Skeletal muscle tissue (tissue), 4 donors: ENCODE measurements around the gene THAP7. TPM values are rescaled to one million over a fixed set of nuclear protein-coding genes. Genes with fewer than 3 reads are reported as not detected.

Source experiments
- H3K27ac ChIP-seq: one replicate; pipeline ENCODE4 v1.7.0; 2013; ENCODE audit warnings: mild to moderate bottlenecking, low read depth, low read length, inconsistent platforms
- H3K27me3 ChIP-seq, 3 donors: one replicate each; pipeline ENCODE4 v1.7.0; 2013; ENCODE audit warnings: low read length in 3 of 3; ENCODE audit not compliant: control insufficient read depth in 3 of 3, insufficient read depth in 3 of 3
- H3K36me3 ChIP-seq, 3 donors: one replicate each; pipeline ENCODE4 v1.7.0; 2013; ENCODE audit warnings: low read length in 3 of 3; ENCODE audit not compliant: control insufficient read depth in 3 of 3, insufficient read depth in 3 of 3
- H3K4me1 ChIP-seq, 3 donors: one replicate each; pipeline ENCODE4 v1.7.0; 2013; ENCODE audit warnings: low read length in 3 of 3, mild to moderate bottlenecking in 3 of 3; ENCODE audit not compliant: control insufficient read depth in 3 of 3, insufficient read depth in 3 of 3
- H3K4me3 ChIP-seq, 3 donors: one replicate each; pipeline ENCODE4 v1.7.0; 2013; ENCODE audit warnings: low read length in 3 of 3
- H3K9ac ChIP-seq, 3 donors: one replicate each; pipeline ENCODE4 v1.7.0; 2013; ENCODE audit warnings: low read length in 3 of 3, mild to moderate bottlenecking in 3 of 3, moderate library complexity in 2 of 3, low read depth in 1 of 3
- H3K9me3 ChIP-seq, 3 donors: one replicate each; pipeline ENCODE4 v1.7.0; 2013; ENCODE audit warnings: low read length in 3 of 3; ENCODE audit not compliant: control insufficient read depth in 3 of 3
- total RNA-seq: library from RNA; depleted of rRNA; stranded (reverse); fragments of >200 nt; gene quantifications from one replicate; pipeline ENCODE4 v1.2.3, GENCODE V29; 2014
- donor health status: Osteomylitis.

THAP7 gene
- total RNA-seq, 1 donor from 2014 or later: 15.7 TPM

- Histone ChIP-seq H3K27me3 (peaks cover 21 to 34% (median 28%) of the 10 kb centered on the region in 3 donors), H3K9ac (no peak overlapping the region), H3K27ac (no peak overlapping the region), H3K4me1 (peaks cover 0 to 5% (median 3%) of the 10 kb centered on the region in 3 donors), H3K9me3 (no peaks in the 10 kb centered on the region), H3K36me3 (no peaks in the 10 kb centered on the region), H3K4me3 (no peak overlapping the region)
Observed at GRCh38 chr22:20963201-20964052, 38.5 kb downstream of the THAP7 start.

DNA sequence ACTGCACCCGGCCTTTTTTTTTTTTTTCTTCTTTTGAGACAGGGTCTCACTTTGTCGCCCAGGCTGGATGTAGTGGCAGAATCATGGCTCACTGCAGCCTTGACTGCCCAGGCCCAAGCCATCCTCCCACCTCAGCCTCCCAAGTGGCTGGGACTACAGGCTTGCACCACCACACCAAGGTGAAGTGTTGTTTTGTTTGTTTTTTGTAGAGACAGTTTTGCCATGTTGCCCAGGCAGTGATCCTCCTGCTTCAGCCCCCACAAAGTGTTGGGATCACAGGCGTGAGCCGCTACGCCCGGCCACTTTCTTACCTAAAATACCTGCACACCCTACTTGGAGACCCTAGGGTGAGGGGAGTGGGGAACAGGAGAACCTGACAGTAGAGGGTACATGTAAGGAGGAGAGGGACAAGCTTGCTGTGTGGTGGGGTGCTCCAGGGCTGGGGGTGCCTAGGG is 39.4 kb downstream of the THAP7 start:
- Histone ChIP-seq H3K4me3 (no peak overlapping the region), H3K9ac (no peak overlapping the region), H3K9me3 (no peaks in the 10 kb centered on the region), H3K27me3 (peaks cover 21 to 34% (median 28%) of the 10 kb centered on the region in 3 donors), H3K36me3 (no peaks in the 10 kb centered on the region), H3K4me1 (peaks cover 6 to 8% (median 7%) of the 10 kb centered on the region in 3 donors), H3K27ac (no peak overlapping the region)

GRCh38 chr22:20960609-20961008 is 41.3 kb downstream of the THAP7 start:
- Histone ChIP-seq H3K36me3 (no peaks in the 10 kb centered on the region), H3K27me3 (peaks cover 24 to 32% (median 27%) of the 10 kb centered on the region in 3 donors), H3K9me3 (no peaks in the 10 kb centered on the region), H3K4me3 (no peak overlapping the region), H3K9ac (no peak overlapping the region), H3K27ac (no peak overlapping the region), H3K4me1 (peaks cover 20 to 26% (median 22%) of the 10 kb centered on the region in 3 donors)

DNA sequence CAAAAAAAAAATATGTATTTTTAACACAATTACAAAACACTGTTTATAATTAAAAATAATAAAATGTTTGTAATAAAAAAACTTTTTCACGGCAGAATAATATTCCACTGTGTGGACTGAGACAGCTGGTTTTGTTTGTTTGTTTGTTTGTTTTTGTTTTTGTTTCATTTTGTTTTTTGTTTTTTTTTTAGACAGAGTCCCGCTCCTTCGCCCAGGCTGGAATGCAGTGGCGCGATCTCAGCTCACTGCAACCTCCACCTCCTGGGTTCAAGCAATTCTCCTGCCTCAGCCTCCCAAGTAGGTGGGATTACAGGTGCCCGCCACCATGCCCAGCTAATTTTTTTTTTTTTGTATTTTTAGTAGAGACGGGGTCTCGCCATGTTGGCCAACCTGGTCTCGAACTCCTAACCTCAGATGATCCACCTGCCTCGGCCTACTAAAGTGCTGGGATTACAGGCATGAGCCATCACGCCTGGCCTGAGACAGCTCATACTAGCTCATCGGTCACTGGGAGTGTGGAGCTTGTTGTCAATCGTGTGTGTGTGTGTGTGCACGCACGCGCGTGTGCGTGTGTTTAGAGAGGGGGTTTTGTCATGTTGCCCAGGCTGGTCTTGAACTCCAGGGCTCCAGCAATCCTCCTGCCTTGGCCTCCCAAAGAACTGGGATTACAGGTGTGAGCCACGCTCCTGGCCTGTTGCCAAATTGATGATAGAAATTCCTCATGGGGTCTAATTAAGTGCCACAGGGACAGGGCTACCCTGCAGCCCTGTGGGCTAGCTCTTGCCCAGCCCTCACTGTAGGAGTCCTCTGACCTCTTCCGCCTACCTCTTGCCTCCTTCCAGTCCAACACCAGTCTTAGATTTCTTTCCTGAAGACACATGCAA is 42.1 kb downstream of the THAP7 start:
- Histone ChIP-seq H3K36me3 (no peaks in the 10 kb centered on the region), H3K9ac (no peak overlapping the region), H3K9me3 (no peaks in the 10 kb centered on the region), H3K4me3 (no peak overlapping the region), H3K27me3 (peaks cover 23 to 27% (median 24%) of the 10 kb centered on the region in 3 donors), H3K27ac (no peak overlapping the region), H3K4me1 (peaks cover 20 to 26% (median 20%) of the 10 kb centered on the region in 3 donors)

GRCh38 chr22:20957683-20958431 is 44.1 kb downstream of the THAP7 start:
- Histone ChIP-seq H3K4me3 (peak overlapping the region; percentile 62 to 82 (median 68)), H3K27me3 (peaks cover 6 to 8% (median 7%) of the 10 kb centered on the region in 3 donors), H3K9me3 (no peaks in the 10 kb centered on the region), H3K36me3 (peaks cover 0 to 7% (median 5%) of the 10 kb centered on the region in 3 donors), H3K4me1 (peaks cover 17 to 31% (median 23%) of the 10 kb centered on the region in 3 donors), H3K9ac (peak overlapping the region; percentile 51 to 77 (median 56)), H3K27ac (no peak overlapping the region)

DNA sequence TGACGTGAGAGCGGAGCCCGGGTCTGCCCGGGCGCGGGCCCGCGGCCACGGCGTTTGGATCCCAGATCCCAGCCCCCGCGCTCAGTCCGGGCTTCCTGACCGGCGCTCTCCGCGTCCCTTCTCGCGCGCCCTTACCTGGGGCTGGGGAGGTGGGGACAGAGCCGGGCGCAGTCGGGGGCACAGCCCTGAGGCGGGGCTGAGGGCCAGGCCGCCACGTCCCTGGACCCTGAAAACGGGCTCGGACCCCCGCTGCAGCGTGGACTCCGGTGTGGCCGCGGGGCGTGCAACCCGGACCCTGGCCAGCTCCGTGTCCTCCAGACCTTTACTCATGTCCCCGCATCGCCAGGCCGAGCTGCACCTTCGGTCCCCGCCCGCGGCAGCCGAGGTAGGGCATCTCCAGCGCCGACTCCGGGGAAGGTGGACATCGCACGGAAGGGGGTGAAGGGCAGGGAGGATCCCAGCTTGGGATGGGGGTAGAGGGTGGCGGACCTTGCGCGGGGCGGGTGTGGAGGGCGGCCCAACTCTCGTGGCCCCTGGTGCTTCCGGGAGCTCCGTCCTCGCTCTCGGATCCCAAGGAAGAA is 44.7 kb downstream of the THAP7 start:
- Histone ChIP-seq H3K4me3 (peak overlapping the region; percentile 62 to 82 (median 68)), H3K36me3 (peaks cover 0 to 10% (median 7%) of the 10 kb centered on the region in 3 donors), H3K9me3 (no peaks in the 10 kb centered on the region), H3K9ac (peak overlapping the region; percentile 51 to 77 (median 56)), H3K27ac (no peak overlapping the region), H3K27me3 (peaks cover 2 to 3% (median 3%) of the 10 kb centered on the region in 3 donors), H3K4me1 (peaks cover 17 to 37% (median 26%) of the 10 kb centered on the region in 3 donors)

- Histone ChIP-seq H3K9ac (peak overlapping the region; percentile 51 to 77 (median 56)), H3K27ac (no peak overlapping the region), H3K36me3 (peaks cover 5 to 17% (median 8%) of the 10 kb centered on the region in 3 donors), H3K9me3 (no peaks in the 10 kb centered on the region), H3K4me1 (peaks cover 17 to 38% (median 26%) of the 10 kb centered on the region in 3 donors), H3K27me3 (peaks cover 0 to 3% (median 1%) of the 10 kb centered on the region in 3 donors), H3K4me3 (peak overlapping the region; percentile 62 to 82 (median 68))
Observed at GRCh38 chr22:20956258-20957101, 45.4 kb downstream of the THAP7 start.

GRCh38 chr22:20955548-20955947 is 46.4 kb downstream of the THAP7 start:
- no peak overlapping the region for H3K27ac ChIP-seq
- peaks cover 17 to 38% (median 26%) of the 10 kb centered on the region in 3 donors for H3K4me1 ChIP-seq
- H3K4me3 ChIP-seq: no peak overlapping the region
- H3K27me3 ChIP-seq: peaks cover 0 to 3% (median 0%) of the 10 kb centered on the region in 3 donors
- H3K9me3 ChIP-seq: no peaks in the 10 kb centered on the region
- peaks cover 11 to 26% (median 17%) of the 10 kb centered on the region in 3 donors for H3K36me3 ChIP-seq
- H3K9ac ChIP-seq: no peak overlapping the region
